Nephron progenitor cell (in vitro differentiated cells): Measurements from ENCODE around the gene PSMB5.

Source experiments
- DNase-seq: peaks from one replicate; pipeline ENCODE4 v3.0.0; 2021
- H3K27ac Mint-ChIP-seq: 2 replicates; pipeline ENCODE4 v1.8.0; 2021; ENCODE audit warnings: mild to moderate bottlenecking, moderate library complexity, mixed read lengths
- H3K27me3 Mint-ChIP-seq: 2 replicates; pipeline ENCODE4 v1.8.0; 2021; ENCODE audit warnings: mild to moderate bottlenecking, low read depth, mixed read lengths; ENCODE audit not compliant: poor library complexity
- H3K36me3 Mint-ChIP-seq: 2 replicates; pipeline ENCODE4 v1.8.0; 2021; ENCODE audit warnings: low read depth, mixed read lengths
- H3K4me1 Mint-ChIP-seq: 2 replicates; pipeline ENCODE4 v1.8.0; 2021; ENCODE audit warnings: mixed read lengths
- H3K4me3 Mint-ChIP-seq: 2 replicates; pipeline ENCODE4 v1.8.0; 2021; ENCODE audit warnings: mild to moderate bottlenecking, moderate library complexity, mixed read lengths
- H3K9me3 Mint-ChIP-seq: 2 replicates; pipeline ENCODE4 v1.8.0; 2021; ENCODE audit warnings: mild to moderate bottlenecking, moderate library complexity, mixed read lengths
- CTCF ChIP-seq: fragments of 200-600 bp; sonication (generic); IDR thresholded peaks from 2 replicates; pipeline ENCODE4 v1.5.0; 2021; ENCODE audit warnings: antibody characterized with exemption

PSMB5 gene

GRCh38 chr14:22981876-22982476, 52.7 kb downstream of the PSMB5 start:
- Mint-ChIP-seq H3K27ac (no peak overlapping the region), H3K27me3 (no peaks in the 10 kb centered on the region), H3K9me3 (no peaks in the 10 kb centered on the region), H3K4me1 (peaks cover 57% of the 10 kb centered on the region), H3K4me3 (no peak overlapping the region), H3K36me3 (peaks cover 14% of the 10 kb centered on the region)
- no peak for DNase-seq
- TF ChIP-seq CTCF = no peak

GRCh38 chr14:22981090-22981875, 53.4 kb downstream of the PSMB5 start:
- Mint-ChIP-seq H3K4me3 (no peak overlapping the region), H3K4me1 (peaks cover 62% of the 10 kb centered on the region), H3K27ac (no peak overlapping the region), H3K9me3 (no peaks in the 10 kb centered on the region), H3K36me3 (peaks cover 21% of the 10 kb centered on the region), H3K27me3 (no peaks in the 10 kb centered on the region)
- DNase-seq = peak; percentile 45
- TF ChIP-seq CTCF = no peak

GRCh38 chr14:22980672-22981089, 54.0 kb downstream of the PSMB5 start:
- Mint-ChIP-seq H3K36me3 (peaks cover 23% of the 10 kb centered on the region), H3K27me3 (no peaks in the 10 kb centered on the region), H3K9me3 (no peaks in the 10 kb centered on the region), H3K4me1 (peaks cover 60% of the 10 kb centered on the region), H3K27ac (no peak overlapping the region), H3K4me3 (peak overlapping the region; percentile 89)
- no peak for TF ChIP-seq CTCF
- peak; percentile 77 for DNase-seq

GRCh38 chr14:22979748-22980392, 54.8 kb downstream of the PSMB5 start:
- Mint-ChIP-seq H3K9me3 (no peaks in the 10 kb centered on the region), H3K27ac (peak overlapping the region; percentile 93), H3K27me3 (no peaks in the 10 kb centered on the region), H3K36me3 (peaks cover 25% of the 10 kb centered on the region), H3K4me1 (peaks cover 58% of the 10 kb centered on the region), H3K4me3 (peak overlapping the region; percentile 89)
- DNase-seq = no peak
- no peak for TF ChIP-seq CTCF

GRCh38 chr14:22978981-22979671, 55.6 kb downstream of the PSMB5 start:
- Mint-ChIP-seq H3K9me3 (no peaks in the 10 kb centered on the region), H3K4me3 (peak overlapping the region; percentile 89), H3K27me3 (no peaks in the 10 kb centered on the region), H3K27ac (peak overlapping the region; percentile 99), H3K36me3 (peaks cover 32% of the 10 kb centered on the region), H3K4me1 (peaks cover 58% of the 10 kb centered on the region)
- DNase-seq = no peak
- no peak for TF ChIP-seq CTCF
